ENCODE results near the gene WFS1.
A peak's percentile ranks its signal among the peaks of the same experiment; 100 is the strongest.

WFS1 gene

GRCh38 chr4:6259886-6260285 is 9.8 kb upstream of the WFS1 start:
- no peak for TF ChIP-seq CTCF (IDR thresholded peaks at IDR 0.05; ENCODE audit: low read depth, low read length)
- H3K4me3 ChIP-seq (replicated peaks in 1 of 2; ENCODE audit: low read depth in 2 of 2, low read length in 2 of 2), result no peak overlapping the region
- DNase-seq (ENCODE audit: low read depth in 2 of 2), result no peak

GRCh38 chr4:6262176-6262575 is 7.5 kb upstream of the WFS1 start:
- no peak overlapping the region for H3K4me3 ChIP-seq (replicated peaks in 1 of 2; ENCODE audit: low read depth in 2 of 2, low read length in 2 of 2)
- DNase-seq (ENCODE audit: low read depth in 2 of 2), result no peak
- TF ChIP-seq CTCF (IDR thresholded peaks at IDR 0.05; ENCODE audit: low read depth, low read length), result no peak

GRCh38 chr4:6262847-6263487 is 6.7 kb upstream of the WFS1 start:
- no peak for DNase-seq (ENCODE audit: low read depth in 2 of 2)
- H3K4me3 ChIP-seq (replicated peaks in 1 of 2; ENCODE audit: low read depth in 2 of 2, low read length in 2 of 2), result no peak overlapping the region

GRCh38 chr4:6263526-6264224 is 6.0 kb upstream of the WFS1 start:
- TF ChIP-seq CTCF (IDR thresholded peaks at IDR 0.05; ENCODE audit: low read depth, low read length), result no peak
- DNase-seq (ENCODE audit: low read depth in 2 of 2), result no peak
- H3K4me3 ChIP-seq (replicated peaks in 1 of 2; ENCODE audit: low read depth in 2 of 2, low read length in 2 of 2), result no peak overlapping the region

More at GRCh38 chr4:6262847-6263487, 6.7 kb upstream of the WFS1 start:
- TF ChIP-seq CTCF (IDR thresholded peaks at IDR 0.05; ENCODE audit: low read depth, low read length), result no peak

GRCh38 chr4:6264225-6264540 is 5.5 kb upstream of the WFS1 start:
- peak; percentile 64 to 78 for DNase-seq (ENCODE audit: low read depth in 2 of 2)
- TF ChIP-seq CTCF (IDR thresholded peaks at IDR 0.05; ENCODE audit: low read depth, low read length), result peak; percentile 72
- no peak overlapping the region for H3K4me3 ChIP-seq (replicated peaks in 1 of 2; ENCODE audit: low read depth in 2 of 2, low read length in 2 of 2)

- no peak overlapping the region for H3K4me3 ChIP-seq (replicated peaks in 1 of 2; ENCODE audit: low read depth in 2 of 2, low read length in 2 of 2)
- DNase-seq (ENCODE audit: low read depth in 2 of 2), result no peak
- TF ChIP-seq CTCF (IDR thresholded peaks at IDR 0.05; ENCODE audit: low read depth, low read length), result no peak
These were observed 4.1 kb upstream of the WFS1 start for GRCh38 chr4:6265546-6265945.

Data from cardiac fibroblast (primary cell).